ENCODE measurements around the gene GPX3. TPM values are rescaled to one million over a fixed set of nuclear protein-coding genes. Genes with fewer than 3 reads are reported as not detected.

Gene GPX3
- total RNA-seq, 1 donor from 2014 or later: 8.6 TPM

GRCh38 chr5:151012862-151013261 lies 7.5 kb upstream of the GPX3 start:
- no peak for DNase-seq (ENCODE audit: low read depth in 2 of 2)

- no peak for DNase-seq (ENCODE audit: low read depth in 2 of 2)
These were observed 5.6 kb upstream of the GPX3 start for GRCh38 chr5:151014680-151015343.

GRCh38 chr5:151015974-151016587 lies 4.3 kb upstream of the GPX3 start:
- DNase-seq (ENCODE audit: low read depth in 2 of 2): no peak

- no peak for DNase-seq (ENCODE audit: low read depth in 2 of 2)
These were observed 3.7 kb upstream of the GPX3 start for GRCh38 chr5:151016700-151017099.

- no peak for DNase-seq (ENCODE audit: low read depth in 2 of 2)
These were observed 2.5 kb upstream of the GPX3 start for GRCh38 chr5:151017897-151018296.

GRCh38 chr5:151018846-151019245 lies 1.5 kb upstream of the GPX3 start:
- DNase-seq (ENCODE audit: low read depth in 2 of 2): no peak

GRCh38 chr5:151019331-151019730 lies 1.1 kb upstream of the GPX3 start:
- no peak for DNase-seq (ENCODE audit: low read depth in 2 of 2)

- DNase-seq (ENCODE audit: low read depth in 2 of 2): no peak
These were observed 1.4 kb downstream of the GPX3 start for GRCh38 chr5:151021746-151022145.

- peak in 1 of 2 donors; percentile 13 for DNase-seq (ENCODE audit: low read depth in 2 of 2)
These were observed 2.2 kb downstream of the GPX3 start for GRCh38 chr5:151022511-151023018.

GRCh38 chr5:151023047-151023615 lies 2.7 kb downstream of the GPX3 start:
- DNase-seq (ENCODE audit: low read depth in 2 of 2): no peak

- DNase-seq (ENCODE audit: low read depth in 2 of 2): peak in 1 of 2 donors; percentile 62
These were observed 3.3 kb downstream of the GPX3 start for GRCh38 chr5:151023651-151024050.

GRCh38 chr5:151024440-151025249 lies 4.3 kb downstream of the GPX3 start:
- no peak for DNase-seq (ENCODE audit: low read depth in 2 of 2)

- no peak for DNase-seq (ENCODE audit: low read depth in 2 of 2)
These were observed 4.8 kb downstream of the GPX3 start for GRCh38 chr5:151025250-151025606.

- no peak for DNase-seq (ENCODE audit: low read depth in 2 of 2)
These were observed 5.7 kb downstream of the GPX3 start for GRCh38 chr5:151026088-151026487.

GRCh38 chr5:151026679-151027078 lies 6.3 kb downstream of the GPX3 start:
- no peak for DNase-seq (ENCODE audit: low read depth in 2 of 2)

GRCh38 chr5:151027961-151028479 lies 7.6 kb downstream of the GPX3 start:
- DNase-seq (ENCODE audit: low read depth in 2 of 2): no peak

GRCh38 chr5:151028717-151029116 lies 8.3 kb downstream of the GPX3 start:
- no peak for DNase-seq (ENCODE audit: low read depth in 2 of 2)

- no peak for DNase-seq (ENCODE audit: low read depth in 2 of 2)
These were observed 9.0 kb downstream of the GPX3 start for GRCh38 chr5:151029179-151030055.

- DNase-seq (ENCODE audit: low read depth in 2 of 2): no peak
These were observed 9.6 kb downstream of the GPX3 start for GRCh38 chr5:151030056-151030336.

- DNase-seq (ENCODE audit: low read depth in 2 of 2): no peak
These were observed 10.0 kb downstream of the GPX3 start for GRCh38 chr5:151030379-151030778.

GRCh38 chr5:151031554-151031953 lies 11.2 kb downstream of the GPX3 start:
- no peak for DNase-seq (ENCODE audit: low read depth in 2 of 2)

Measured in dermis microvascular lymphatic vessel endothelial cell (primary cell).